Embryonic facial prominence (tissue), 1 donor: ENCODE data around the gene KCNK15.

Source experiments
- DNase-seq: peaks from one replicate; pipeline ENCODE4 v3.0.0-alpha.2; 2016; ENCODE audit errors: extremely low spot score

Gene KCNK15

DNA sequence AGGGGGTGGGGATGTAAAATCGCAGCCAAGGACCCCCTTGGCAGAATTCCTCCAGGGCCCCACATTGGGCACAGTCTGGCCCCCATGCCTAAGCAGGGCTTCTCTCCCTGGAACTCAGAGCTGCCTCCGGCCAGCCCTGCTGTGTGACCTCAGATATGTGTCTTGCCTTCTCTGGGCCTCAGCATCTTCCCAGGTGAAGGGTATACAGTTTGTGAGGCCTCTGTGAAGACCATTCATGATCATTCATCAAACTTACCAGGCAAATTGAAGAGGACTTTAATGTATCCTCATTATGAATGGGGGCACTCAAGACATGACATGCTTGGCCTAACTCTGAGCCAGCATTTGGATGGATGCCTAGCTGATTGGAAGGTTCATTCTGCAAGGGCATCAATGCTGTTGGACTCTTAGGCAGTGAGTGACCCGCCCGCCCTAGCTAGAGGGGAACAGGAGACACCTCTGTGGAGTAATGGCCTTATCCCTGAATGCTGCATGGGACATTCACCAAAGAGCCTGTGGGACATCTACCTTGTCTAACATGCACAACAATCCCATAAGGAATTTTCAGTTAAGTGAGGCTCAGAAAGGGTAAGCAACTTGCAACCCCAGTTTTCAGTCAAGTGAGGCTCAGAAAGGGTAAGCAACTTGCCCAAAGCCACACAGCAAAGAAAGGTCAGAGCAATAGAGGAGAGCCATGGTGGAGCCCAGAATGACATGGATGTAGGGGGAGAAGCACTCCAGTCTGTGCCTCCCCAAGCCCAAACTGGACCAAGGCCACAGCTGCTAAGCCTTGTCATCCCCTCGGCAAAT is 30.0 kb upstream of the KCNK15 start:
- DNase-seq = no peak

GRCh38 chr20:44716309-44717106 is 29.2 kb upstream of the KCNK15 start:
- no peak for DNase-seq

DNA sequence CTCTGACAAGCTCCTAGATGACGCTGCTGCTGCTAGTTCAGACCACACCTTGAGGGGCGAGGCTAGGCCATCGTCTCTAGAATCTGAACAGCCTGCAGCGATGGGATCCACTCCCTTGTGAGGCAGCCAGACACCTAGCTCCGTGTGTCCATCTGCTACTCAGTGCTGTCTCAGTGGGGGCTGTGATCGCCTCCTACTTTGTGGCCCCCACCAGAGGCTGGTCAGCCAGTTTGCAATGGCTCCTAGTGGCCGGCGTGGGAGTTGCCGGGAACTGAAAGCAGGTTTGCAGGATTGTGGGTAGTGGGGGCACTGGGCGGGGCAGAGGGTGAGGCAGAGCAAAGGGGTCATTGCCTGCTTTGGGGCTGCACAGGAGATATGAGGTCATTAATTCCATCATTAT is 27.7 kb upstream of the KCNK15 start:
- no peak for DNase-seq

DNA sequence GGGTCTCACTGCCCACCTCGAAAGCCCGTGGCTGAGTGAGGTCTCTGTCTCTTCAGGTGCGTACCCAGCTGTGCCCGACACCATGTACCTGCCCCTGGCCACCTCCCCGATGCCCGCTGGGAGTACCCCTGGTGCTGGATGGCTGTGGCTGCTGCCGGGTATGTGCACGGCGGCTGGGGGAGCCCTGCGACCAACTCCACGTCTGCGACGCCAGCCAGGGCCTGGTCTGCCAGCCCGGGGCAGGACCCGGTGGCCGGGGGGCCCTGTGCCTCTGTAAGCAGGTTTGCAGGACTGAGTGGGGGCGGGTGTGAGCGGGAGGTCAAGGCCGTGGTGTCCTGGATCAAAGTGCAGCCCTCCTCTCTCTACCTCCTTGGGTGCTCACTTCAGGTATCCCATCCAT is 25.8 kb upstream of the KCNK15 start:
- DNase-seq = no peak

- no peak for DNase-seq
These were observed 25.1 kb upstream of the KCNK15 start for GRCh38 chr20:44720621-44720996.

DNA sequence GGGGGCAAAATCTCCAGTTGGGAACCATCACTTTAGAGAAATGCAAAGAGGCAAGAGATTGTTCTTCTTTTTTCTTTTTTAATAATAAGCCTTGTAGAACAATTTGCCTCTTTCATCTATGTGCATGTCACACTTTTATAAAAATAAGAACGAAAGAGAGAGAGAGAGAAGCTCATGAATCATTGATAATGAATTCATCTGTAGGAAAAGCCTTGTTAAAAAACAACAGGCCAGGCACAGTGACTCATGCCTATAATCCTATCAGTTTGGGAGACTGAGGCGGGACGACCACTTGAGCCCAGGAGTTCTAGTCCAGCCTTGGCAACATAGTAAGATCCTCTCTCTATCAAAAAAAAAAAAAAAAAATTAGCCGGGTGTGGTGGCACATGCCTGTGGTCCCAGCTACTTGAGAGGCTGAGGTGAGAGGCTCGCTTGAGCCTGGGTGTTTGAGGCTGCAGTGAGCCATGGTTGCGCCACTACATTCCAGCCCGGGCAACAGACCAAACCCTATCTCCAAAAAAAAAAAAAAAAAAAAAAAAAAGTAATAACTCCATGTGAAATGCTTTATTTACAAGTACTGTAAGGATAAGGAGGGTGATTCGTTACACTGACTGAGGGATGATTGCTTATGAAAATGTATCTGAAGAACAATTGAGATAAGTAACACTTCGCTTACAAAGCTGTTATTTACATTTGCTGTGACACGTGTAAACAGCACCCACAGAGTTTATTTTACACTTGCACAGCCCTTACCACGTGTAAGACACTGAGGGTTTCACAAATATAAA is 24.5 kb upstream of the KCNK15 start:
- no peak for DNase-seq

DNA sequence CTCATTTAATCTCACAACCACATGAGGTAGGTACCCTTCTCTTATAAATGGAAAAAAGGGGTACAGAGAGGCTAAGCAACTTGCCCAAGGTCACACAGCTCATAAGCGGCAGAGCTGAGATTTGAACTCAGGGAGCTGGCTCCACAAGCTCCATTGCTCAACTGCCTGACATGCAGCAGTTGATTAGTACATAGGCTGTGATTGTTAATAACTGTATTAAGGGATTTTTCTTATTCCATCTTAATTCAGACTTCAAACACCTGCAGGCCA is 23.9 kb upstream of the KCNK15 start:
- no peak for DNase-seq

DNA sequence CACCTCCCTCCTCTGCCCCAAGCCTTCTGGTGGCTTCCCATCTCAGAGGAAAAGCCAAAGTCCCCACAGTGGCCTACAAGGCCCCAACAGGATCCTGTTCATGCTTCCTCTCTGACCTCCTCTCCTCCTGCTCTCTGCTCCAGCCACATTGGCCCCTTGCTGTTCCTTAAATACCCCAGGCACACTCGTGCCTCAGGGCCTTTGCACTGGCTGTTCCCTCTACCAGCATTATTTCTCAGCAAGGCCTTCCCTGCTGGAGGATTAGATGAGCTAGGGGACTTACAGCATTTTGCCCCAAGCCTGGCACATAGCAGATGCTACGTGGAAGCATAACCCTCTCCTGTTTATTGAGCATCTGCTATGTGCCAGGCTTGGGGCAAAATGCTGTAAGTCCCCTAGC is 22.7 kb upstream of the KCNK15 start:
- DNase-seq = no peak

DNA sequence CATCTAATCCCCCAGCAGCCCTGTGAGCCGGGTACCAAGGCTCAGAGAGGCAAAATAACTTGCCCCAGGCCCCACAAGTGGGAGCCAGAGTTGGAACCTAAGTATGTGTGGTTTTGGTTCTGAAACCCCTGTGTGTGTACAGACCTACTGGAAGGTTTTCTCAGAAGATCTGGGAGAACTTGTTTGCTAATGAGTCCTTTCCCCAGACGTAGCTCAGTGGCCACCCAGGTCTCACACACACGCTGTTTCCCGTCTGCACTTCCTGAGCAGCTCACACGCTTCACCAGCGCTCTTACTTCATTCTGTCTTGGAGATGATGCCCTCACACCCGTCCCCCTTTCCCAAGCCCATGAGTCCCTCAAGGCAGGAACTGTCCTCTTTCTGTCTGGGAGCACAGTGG is 22.3 kb upstream of the KCNK15 start:
- no peak for DNase-seq

DNA sequence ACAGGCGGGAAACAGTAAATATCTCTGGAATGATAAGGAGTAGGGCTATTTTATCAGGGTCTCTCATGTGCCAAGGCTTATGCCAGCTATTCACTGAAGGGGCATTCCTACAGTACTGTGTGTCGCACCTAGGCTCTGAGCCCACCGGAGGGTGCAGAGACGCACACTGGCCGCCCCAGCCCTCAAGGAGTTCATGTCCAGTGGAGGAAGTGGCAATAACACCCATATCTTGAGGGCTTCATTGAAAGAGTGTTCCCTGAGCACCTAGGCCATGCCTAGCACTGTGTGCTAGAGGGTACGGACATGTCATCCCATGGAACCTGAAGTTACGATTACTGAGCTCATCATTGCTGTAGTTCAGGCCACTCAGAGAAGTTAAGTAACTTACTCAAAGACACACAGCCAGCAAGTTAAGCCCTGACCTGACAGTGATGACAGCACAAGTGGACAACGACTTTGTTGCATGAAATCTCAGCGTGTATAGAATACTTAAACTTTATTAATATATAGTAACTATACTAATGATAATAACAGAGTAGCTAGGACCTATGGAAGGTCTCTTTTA is 21.8 kb upstream of the KCNK15 start:
- no peak for DNase-seq

DNA sequence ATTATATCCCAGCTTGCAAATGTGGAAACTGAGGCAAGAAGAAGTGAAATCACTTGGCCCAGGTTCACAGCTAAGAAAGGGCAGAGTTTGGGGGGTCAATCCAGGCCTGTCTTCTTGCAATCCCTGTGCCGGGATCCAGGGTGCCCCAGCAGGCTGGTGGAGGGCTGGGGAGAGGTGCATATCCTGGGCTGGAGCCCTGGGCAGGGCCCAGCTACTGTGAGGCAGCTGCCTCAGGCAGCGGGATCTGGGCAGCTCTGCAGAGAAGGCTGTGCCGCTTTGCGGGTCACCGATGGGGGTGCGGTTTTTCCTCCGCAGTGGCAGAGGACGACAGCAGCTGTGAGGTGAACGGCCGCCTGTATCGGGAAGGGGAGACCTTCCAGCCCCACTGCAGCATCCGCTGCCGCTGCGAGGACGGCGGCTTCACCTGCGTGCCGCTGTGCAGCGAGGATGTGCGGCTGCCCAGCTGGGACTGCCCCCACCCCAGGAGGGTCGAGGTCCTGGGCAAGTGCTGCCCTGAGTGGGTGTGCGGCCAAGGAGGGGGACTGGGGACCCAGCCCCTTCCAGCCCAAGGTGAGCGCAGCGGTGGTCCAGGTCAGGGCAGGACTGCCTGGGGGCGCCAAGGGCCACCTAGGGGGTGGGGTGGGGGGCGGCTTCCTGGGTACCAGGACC is 21.1 kb upstream of the KCNK15 start:
- no peak for DNase-seq

- no peak for DNase-seq
These were observed 19.8 kb upstream of the KCNK15 start for GRCh38 chr20:44725837-44726236.

GRCh38 chr20:44727039-44727438 is 18.6 kb upstream of the KCNK15 start:
- no peak for DNase-seq

- DNase-seq = no peak
These were observed 18.0 kb upstream of the KCNK15 start for GRCh38 chr20:44727651-44728050.

GRCh38 chr20:44728801-44729443 is 16.7 kb upstream of the KCNK15 start:
- no peak for DNase-seq

DNA sequence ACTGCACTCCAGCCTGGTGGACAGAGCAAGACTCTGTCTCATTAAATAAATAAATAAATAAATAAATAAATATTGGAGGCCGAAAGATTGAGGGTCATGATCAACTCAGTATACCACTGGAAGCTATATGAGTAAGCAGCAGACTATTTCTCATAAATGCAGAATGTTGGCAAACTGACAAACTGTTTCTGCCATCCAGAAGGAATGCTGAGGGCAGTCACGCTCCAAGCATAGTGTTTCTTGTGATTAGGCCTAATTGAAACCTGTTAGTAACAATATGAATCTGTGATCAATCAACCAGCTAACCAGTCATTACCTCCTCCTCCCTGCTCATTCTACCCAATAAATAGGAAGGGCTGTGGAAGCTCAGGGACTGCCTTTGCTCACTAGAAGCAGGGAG is 15.2 kb upstream of the KCNK15 start:
- DNase-seq = no peak

DNA sequence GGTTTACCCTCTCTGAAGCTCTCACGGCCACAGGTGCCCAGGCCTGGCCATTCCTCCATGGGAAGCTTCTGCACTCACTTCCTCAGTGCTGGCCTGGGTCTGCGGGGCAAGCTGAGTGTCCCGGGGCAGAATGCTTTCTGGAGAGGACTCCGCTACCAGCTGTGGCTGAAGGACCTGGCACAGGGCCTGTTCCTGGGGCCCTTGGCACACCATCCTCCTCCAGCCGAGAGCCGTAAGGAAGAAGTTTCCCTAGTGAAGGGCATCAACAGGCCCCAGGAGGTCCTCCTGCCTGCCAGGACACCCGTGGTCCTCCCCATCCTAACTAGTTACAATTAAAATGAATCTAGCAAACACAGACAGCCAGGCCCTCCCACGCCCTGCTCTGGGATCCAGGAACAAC is 14.0 kb upstream of the KCNK15 start:
- no peak for DNase-seq

DNA sequence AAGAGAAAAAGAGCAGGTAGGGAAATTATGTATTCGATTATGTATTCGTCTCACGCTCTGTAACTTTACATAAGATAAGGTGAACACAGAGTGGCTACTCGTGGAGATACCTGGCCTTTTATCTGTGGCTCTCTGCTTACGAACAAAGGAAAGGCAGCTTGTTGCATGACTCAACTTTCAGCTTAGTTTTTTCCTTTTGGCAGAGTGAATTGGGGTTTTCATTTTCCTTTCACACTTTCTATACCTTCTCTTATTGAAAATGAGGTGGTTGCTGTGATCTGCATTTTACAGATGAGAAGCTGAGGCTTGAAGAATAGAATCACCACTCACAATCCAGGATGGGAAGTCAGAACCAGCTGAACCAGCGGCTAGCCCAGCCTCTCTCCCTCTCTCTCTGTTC is 13.3 kb upstream of the KCNK15 start:
- DNase-seq = no peak

DNA sequence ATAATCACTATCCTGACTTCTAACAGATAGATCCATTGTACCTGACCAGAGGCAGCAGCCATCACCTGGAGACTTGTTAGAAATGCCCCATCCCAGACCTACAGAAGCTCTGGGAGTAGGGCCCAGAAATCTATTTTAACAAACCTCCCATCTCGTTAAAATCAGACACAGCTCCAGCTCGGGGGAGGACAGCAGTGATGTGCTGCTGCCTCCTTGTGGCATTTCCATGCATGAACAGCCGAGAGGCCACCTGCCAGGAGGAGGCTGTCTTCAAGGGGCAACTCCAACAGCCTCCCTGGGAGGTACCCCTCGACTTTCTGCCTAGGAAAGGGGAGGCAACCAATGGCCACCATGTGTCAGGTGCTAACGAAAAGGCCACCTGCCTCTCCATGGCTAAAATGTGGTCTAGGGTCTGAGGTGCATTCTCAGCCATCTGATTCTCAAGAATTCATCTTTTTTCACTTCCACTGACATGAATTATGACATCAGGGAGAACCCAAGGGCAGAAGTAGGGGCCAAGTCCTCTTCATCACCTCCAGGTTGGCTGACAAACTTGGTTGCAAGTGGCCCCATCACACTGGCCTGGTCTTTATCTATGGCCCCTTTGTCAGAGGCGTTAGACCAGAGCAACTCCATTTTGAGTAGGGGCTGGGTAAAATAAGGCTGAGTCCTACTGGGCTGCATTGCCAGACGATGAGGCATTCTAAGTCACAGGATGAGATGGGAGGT is 12.2 kb upstream of the KCNK15 start:
- DNase-seq = no peak

DNA sequence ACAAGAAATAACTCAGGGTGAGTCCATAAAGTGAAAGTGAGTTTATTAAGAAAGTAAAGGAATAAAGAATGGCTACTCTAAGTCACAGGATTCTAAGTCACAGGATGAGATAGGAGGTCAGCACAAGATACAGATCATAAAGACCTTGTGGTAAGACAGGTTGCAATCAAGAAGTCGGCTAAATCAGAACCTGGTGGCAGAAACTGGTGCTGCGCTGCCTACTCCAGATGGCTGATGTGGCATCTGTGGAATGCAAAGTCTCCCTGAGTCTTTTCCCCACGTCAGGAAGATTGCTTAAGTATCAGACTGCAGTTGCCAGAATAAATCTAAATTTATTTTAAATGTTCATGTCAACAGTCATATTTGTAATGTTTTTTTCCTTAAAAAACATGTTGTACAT is 10.7 kb upstream of the KCNK15 start:
- DNase-seq = no peak

DNA sequence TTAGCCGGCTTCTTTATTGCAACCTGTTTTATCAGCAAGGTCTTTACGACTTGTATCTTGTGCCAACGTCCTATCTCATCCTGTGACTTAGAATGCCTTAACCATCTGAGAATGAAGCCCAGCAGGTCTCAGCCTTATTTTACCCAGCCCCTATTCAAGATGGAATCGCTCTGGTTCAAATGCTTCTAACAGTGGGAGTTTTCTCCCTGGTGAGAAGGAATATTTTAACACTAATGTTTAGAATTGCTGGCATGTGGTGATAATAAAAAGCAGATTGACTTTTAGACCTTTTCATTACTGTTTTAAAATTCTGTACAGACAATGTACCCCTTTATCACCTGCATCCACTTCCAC is 9.9 kb upstream of the KCNK15 start:
- no peak for DNase-seq
